ENCODE data around the gene S100A7A. TPM values are rescaled to one million over a fixed set of nuclear protein-coding genes. Genes with fewer than 3 reads are reported as not detected.

Gene S100A7A
- total and polyA plus RNA-seq, 2 of the 8 experiments (the other 6 are each of a cell fraction or from before 2014, with no cell fraction given), result not detected

DNA sequence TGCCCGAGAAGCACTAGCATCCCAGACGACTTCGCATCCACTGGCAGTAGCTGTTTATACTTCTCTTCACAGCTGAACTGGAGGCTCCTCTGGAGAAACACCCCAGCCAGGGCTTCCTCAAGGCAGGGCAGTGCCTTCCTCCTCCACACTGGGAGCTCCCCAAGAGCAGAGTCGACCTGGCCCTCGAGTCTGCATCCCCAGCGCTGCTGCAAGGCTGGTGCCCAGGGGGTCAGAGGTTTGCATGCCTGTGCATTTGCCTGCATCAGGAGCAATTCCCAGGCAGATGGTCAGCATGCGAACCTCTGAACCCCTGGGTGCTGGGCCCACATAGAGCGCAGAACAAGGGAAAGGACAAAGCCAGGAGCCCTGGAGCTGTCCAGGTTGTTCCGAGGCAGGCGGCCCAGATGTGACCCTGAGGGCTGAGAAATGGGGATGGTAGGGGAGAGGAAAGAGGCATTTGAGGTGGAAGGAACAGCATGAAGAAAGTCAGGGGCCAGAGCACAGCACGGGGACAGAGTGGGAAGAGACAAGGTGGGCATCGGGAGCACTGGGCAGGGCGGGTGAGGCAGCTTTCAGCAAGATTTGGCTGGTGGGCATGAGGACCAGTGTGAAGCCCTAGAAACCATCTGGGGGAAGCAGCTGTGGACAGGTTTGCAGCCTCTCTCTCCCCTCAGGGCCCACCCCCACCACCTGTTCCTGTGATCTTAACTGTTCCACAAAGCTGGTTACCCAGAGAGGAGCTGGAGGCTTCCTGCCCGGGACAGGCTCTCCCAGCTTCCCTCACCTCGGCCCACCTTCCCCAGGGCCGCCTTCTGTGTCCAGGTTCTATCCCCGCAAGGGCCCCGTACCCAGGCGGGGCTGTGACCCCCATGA lies 19.0 kb upstream of the S100A7A start (continued):
- TF ChIP-seq, protein P1, sequence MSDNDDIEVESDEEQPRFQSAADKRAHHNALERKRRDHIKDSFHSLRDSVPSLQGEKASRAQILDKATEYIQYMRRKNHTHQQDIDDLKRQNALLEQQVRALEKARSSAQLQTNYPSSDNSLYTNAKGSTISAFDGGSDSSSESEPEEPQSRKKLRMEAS (IDR thresholded peaks at IDR 0.05), result no peak
- TF ChIP-seq ASH2L (IDR thresholded peaks at IDR 0.05; ENCODE audit: low read length), result no peak
- TF ChIP-seq TAF7 (optimal IDR thresholded peaks at IDR 0.05; ENCODE audit: borderline replicate concordance, low read depth, low read length), result no peak
